HG03342 (cell line): ENCODE data around the gene LATS2.
"Not testable (repeated sequence)": the region's sequence is repeated elsewhere in the genome, so short reads cannot be mapped to it uniquely, and the experiment has no call there.

ENCODE experiments used
- ATAC-seq: cut with Tn5 transposase; IDR thresholded peaks from one replicate; pipeline ENCODE4 v1.9.1; 2021; ENCODE audit warnings: mild to moderate bottlenecking, moderate library complexity; ENCODE audit not compliant: unreplicated experiment

The LATS2 gene

DNA sequence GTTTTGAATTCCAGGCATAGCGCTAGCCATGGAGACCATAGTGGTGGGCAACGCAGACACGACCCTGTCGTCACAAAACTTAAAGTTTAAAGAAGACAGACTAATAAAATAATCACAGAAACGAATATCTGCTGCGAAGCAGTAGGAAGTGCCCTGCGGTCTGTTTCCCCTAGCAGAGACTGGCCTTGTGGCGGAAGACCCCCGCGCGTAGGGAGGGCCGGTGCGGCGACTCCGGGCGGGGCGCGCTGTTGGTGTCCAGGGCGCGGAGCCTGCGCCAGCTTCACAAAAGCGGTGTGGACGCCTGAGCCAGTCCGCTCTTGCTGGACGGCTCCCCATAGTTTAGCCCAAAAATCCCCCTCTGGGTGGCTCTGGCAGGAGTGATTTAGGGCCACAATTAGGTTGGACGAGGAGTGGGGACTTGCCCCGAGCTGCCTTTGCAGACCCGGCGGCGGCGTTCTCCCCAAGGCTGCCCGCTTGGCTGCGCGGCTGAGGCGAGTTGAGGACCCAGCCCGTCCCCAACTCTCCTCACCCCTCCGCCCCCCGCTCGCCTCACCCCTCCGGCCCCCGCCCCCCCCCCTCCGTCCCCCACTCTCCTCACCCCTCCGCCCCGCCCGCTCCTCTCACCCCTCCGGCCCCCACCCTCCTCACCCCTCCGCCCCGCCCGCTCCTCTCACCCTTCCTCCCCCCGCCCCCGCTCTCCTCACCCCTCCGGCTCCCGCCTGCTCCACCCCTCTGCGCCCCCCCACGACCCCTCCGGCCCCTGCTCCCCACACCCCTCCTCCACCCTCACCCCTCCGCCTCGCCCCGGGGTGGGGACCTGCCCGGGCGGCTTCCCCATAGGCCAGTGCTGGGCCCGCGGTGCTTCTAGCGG, 14.2 kb upstream of the LATS2 start:
- ATAC-seq, result no peak

GRCh38 chr13:21075011-21075378, 13.6 kb upstream of the LATS2 start:
- ATAC-seq, result no peak

GRCh38 chr13:21074546-21074945, 13.2 kb upstream of the LATS2 start:
- ATAC-seq, result no peak

GRCh38 chr13:21071924-21072323, 10.5 kb upstream of the LATS2 start:
- no peak for ATAC-seq

- ATAC-seq, result no peak
These were observed 9.6 kb upstream of the LATS2 start for GRCh38 chr13:21071015-21071414.

- ATAC-seq, result no peak
These were observed 8.2 kb upstream of the LATS2 start for GRCh38 chr13:21069561-21070004.

- ATAC-seq, result no peak
These were observed 6.5 kb upstream of the LATS2 start for GRCh38 chr13:21067848-21068247.

- no peak for ATAC-seq
These were observed 5.6 kb upstream of the LATS2 start for GRCh38 chr13:21066946-21067345.

DNA sequence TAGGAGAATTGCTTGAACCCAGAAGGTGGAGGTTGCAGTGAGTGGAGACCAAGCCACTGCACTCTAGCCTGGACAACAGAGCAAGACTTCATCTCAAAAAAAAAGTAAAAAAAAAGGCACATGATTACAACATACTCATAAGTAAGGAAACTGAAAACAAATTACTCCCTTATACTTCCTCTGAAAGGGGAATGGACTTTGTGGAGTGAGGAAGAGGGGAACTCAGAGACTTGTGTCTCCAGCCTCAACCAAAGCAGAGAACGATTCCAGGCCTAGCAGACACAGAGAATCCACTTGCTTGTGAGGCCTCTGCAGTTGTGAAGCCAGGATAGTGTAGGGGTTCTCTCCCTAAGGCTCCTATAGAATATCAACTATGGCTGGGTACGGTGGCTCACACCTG, 4.3 kb upstream of the LATS2 start:
- no peak for ATAC-seq

DNA sequence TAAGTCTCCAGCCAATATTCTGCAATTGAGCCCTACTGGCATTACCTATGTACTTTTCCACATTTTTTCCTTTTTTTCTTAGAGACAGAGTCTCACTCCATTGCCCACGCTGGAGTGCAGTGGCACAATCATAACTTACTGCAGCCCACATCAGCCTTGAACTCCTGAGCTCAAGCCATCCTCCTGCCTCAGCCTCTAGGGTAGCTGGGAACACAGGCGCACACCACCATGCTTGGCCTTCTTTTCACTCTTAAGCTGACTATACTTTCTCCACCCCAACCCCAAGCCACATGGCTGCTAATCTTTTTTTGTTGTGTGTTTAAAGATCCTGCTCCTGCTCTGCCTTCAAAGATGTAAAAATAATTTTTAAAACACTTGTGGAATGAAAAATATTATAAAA, 1.6 kb upstream of the LATS2 start:
- ATAC-seq, result no peak

DNA sequence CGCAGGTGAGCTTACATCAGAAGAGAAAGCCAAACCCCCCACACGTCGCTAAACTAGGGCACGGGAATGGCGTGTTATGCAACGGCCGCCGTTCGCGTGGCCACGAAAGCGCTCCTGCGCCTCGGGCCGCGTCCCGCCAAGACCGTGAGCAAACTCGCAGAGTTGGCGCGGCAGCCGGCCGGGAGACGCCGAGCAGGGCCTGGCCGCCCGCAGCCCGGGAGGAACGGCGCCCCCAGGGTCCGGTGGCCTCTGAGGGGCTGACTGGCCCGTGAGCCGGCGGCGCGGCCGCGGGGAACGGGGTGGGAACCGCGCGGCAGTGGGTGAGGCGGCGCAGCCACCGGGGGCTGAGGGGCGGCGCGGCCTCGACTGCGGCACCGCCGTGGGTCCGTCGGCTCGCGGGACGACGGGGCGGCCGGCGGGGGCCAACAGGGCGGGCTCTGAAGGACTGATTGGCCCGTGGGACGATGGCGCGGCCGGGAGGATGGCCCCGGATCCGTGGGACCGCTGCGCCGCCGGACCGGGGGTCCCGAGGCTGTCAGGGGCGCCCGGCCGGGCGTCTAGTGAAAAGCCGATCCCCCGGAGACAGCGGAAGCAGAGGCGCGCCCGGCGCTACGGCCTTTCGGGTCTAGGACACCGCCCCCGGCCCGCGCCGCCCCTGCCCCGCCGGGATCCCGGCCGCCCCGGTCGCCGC, 903 bp downstream of the LATS2 start:
- ATAC-seq, result peak; percentile 10

DNA sequence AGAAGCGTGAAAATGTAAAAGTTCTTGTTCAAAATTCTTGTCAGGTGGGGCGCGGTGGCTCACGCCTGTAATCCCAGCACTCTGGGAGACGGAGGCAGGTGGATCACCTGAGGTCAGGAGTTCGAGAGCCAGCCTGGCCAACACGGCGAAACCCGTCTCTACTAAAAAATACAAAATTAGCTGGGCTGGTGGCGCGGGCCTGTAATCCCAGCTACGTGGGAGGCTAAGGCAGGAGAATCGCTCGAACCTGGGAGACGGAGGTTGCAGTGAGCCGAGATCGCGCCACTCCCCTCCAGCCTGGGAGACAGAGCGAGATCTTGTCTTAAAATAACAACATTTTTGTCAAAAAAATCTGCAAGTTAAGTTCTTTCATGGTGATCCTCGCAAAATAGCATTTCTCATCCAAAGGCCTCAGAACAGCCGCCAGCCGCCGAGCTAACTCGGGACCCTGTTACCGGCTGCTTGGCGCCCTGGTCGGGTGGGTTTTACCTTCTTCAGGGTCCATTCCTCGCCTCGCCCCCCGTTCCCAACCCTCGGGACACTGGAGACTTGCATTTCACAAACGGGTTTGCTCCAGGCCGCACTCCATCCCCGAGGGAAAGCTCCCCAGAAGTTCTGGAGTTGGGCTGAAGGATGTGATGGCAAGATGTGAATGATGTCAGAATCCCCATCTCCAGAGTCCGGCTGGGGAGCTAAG, 1.6 kb downstream of the LATS2 start:
- ATAC-seq, result no peak

- ATAC-seq, result no peak
These were observed 3.0 kb downstream of the LATS2 start for GRCh38 chr13:21058361-21058760.

DNA sequence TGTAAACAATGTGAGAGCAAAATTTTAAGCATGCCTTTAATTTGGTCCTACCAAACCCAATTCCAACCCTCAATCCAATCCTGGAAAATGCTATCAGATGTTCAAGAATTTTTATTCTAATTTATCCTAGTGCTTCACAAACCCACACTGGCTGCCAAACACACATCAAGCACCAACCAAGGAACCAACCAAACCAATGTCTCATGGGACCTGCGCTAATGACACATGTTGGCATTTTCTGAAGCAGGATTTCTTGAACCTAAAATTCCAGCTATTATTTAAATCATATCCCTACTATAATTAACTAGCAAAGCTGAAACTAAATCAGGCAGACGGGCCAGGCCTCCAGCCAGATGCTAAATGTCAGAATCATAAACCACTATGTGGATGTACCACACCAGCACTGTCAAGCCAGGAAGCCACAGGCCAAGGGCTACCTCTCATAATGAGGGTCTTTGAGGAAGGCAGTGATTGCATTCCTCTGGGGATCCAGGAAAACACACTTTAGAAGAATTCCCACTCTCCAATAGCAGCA, 5.8 kb downstream of the LATS2 start:
- ATAC-seq, result no peak

- no peak for ATAC-seq
These were observed 6.4 kb downstream of the LATS2 start for GRCh38 chr13:21055016-21055415.

DNA sequence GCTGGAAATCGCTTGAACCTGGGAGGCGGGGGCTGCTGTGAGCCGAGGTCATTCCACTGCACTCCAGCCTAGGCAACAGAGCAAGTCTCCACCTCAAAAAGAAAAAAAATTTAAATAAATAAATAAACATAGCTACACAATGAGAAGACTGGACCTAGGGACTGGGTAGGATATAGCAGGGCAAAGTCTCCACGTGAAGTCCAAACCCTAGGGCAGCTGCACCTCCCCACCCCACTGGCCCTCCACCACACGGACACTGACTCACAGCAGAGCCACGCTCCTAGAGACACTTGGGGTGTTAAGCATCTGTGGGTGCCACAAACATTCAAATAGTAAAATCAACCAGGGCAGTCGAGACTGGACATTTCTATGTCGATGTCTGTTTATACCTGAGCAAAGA, 7.1 kb downstream of the LATS2 start:
- no peak for ATAC-seq

DNA sequence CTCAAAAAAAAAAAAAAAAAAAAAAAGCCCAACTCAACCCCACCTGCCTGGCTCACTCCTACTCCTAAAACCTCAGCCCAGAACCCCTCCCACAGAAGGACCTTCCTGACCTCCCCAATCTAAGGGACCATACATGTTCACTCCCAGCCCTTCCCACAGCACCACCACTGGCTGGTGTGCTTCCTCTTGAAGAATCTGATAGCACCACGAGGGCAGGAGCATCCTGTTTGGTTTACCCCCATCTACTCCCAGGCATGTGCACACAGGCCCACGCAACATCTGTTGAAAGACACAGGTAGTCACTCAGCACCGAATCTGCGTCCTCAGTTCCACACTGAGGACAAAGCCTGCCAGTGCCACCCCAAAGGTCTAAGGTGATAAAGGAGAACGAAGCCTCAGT, 8.2 kb downstream of the LATS2 start:
- no peak for ATAC-seq

GRCh38 chr13:21051675-21052074, 9.7 kb downstream of the LATS2 start:
- no peak for ATAC-seq

- ATAC-seq, result no peak
These were observed 10.8 kb downstream of the LATS2 start for GRCh38 chr13:21050288-21051197.

- not testable (repeated sequence) for ATAC-seq
These were observed 11.7 kb downstream of the LATS2 start for GRCh38 chr13:21049731-21050130.
